OCI-LY7 (cell line): ENCODE measurements around the gene BPIFA3.

Experiments used
- CTCF ChIP-seq: fragments of 200-600 bp; sonication (generic); conservative IDR thresholded peaks from 2 replicates; pipeline ENCODE4 v1.5.1; 2014; ENCODE audit warnings: mild to moderate bottlenecking, antibody characterized with exemption, low read length, moderate library complexity, mixed read lengths
- EZH2phosphoT487 ChIP-seq: fragments of 200-600 bp; sonication (generic); IDR thresholded peaks from 2 replicates; pipeline ENCODE4 v1.6.1; 2018; ENCODE audit warnings: low read depth, borderline replicate concordance, mild to moderate bottlenecking, mixed run types, antibody characterized with exemption, low read length, moderate library complexity, mixed read lengths

DNA sequence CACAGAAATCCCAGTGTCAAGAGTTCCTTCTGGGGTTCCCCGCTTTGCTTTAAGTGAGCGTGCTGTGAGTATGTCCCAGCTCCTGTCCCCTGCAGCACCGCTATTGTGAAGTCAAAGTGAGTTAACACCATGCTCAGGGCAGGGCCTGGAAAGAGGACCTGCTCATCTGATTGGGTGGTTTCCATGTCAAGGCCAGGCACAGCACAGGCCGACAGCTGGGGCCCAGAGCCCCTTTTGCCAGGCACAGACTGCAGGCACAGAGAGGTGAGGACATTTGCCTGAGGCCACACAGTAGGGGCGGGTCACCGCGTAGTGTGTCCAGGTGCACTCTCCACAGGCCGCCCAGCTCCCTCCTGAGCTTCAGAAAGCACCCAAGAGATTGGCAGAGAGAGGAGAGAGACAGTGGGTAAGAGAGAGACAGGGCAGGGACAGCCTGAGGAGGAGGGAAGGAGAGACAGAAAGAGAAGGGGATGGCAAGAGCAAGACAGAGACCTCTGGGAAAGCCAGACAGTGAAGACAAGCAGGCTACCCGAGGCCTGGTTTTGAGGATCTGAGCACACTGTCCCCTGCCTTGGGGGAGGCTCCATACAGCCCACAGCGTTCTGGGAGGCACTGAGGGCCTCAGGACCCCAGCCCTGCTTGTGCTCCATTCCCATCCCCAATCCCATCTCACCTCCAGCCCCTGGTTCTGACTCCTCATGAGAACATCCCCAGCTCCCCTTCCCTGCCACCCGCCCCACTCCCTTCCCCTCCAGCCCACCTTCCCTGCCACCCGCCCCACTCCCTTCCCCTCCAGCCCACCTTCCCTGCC lies 59.4 kb downstream of the BPIFA3 start:
- TF ChIP-seq EZH2phosphoT487 = no peak
- no peak for TF ChIP-seq CTCF
